Peyer's patch (tissue), 4 donors: ENCODE measurements around the gene DIO3.
"Not testable (repeated sequence)": the region's sequence is repeated elsewhere in the genome, so short reads cannot be mapped to it uniquely, and the experiment has no call there.

ENCODE experiments used
- POLR2A ChIP-seq, 2 donors: fragments of 450-650 bp; IDR thresholded peaks; one replicate each; pipeline ENCODE4 v1.5.1; 2017; ENCODE audit warnings: antibody characterized with exemption in 2 of 2, mild to moderate bottlenecking in 2 of 2, moderate library complexity in 2 of 2
- TF ChIP-seq, protein P1 (sequence below), 6 experiments: fragments of 450-650 bp in 4 of 6; fragments of 200-600 bp in 2 of 6; sonication (generic) in 1 of 6; IDR thresholded peaks; one replicate each; pipeline ENCODE4 v1.5.1; 2017 to 2019; ENCODE audit warnings: antibody characterized with exemption in 6 of 6, mild to moderate bottlenecking in 3 of 6, moderate library complexity in 1 of 6

DNA sequence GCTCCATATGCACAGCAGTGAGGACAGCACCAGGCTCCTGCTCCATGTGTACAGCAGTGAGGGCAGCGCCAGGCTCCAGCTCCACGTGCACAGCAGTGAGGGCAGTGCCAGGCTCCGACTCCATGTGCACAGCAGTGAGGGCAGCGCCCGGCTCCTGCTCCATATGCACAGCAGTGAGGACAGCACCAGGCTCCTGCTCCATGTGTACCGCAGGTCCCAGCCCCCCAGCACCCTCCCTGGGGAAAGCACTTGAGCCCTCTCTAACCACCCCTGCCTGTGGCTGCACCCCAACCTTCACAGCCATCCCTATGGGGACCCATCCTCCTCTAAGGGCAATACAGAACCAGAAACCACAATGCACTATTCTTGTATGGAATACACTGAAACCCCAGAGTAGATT lies 11.2 kb downstream of the DIO3 start:
- TF ChIP-seq, protein P1, sequence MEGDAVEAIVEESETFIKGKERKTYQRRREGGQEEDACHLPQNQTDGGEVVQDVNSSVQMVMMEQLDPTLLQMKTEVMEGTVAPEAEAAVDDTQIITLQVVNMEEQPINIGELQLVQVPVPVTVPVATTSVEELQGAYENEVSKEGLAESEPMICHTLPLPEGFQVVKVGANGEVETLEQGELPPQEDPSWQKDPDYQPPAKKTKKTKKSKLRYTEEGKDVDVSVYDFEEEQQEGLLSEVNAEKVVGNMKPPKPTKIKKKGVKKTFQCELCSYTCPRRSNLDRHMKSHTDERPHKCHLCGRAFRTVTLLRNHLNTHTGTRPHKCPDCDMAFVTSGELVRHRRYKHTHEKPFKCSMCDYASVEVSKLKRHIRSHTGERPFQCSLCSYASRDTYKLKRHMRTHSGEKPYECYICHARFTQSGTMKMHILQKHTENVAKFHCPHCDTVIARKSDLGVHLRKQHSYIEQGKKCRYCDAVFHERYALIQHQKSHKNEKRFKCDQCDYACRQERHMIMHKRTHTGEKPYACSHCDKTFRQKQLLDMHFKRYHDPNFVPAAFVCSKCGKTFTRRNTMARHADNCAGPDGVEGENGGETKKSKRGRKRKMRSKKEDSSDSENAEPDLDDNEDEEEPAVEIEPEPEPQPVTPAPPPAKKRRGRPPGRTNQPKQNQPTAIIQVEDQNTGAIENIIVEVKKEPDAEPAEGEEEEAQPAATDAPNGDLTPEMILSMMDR (IDR thresholded peaks at IDR 0.05), result not testable (repeated sequence)
- not testable (repeated sequence) for TF ChIP-seq POLR2A (IDR thresholded peaks at IDR 0.05)
